GM19193 (cell line): ENCODE results near the gene IKZF3.
A peak's percentile ranks its signal among the peaks of the same experiment; 100 is the strongest.

Source experiments
- POLR2A ChIP-seq: IDR thresholded peaks from 4 replicates; pipeline ENCODE4 v1.6.1; 2011; ENCODE audit not compliant: insufficient read depth, insufficient read length; ENCODE audit errors: extremely low read depth

The IKZF3 gene

DNA sequence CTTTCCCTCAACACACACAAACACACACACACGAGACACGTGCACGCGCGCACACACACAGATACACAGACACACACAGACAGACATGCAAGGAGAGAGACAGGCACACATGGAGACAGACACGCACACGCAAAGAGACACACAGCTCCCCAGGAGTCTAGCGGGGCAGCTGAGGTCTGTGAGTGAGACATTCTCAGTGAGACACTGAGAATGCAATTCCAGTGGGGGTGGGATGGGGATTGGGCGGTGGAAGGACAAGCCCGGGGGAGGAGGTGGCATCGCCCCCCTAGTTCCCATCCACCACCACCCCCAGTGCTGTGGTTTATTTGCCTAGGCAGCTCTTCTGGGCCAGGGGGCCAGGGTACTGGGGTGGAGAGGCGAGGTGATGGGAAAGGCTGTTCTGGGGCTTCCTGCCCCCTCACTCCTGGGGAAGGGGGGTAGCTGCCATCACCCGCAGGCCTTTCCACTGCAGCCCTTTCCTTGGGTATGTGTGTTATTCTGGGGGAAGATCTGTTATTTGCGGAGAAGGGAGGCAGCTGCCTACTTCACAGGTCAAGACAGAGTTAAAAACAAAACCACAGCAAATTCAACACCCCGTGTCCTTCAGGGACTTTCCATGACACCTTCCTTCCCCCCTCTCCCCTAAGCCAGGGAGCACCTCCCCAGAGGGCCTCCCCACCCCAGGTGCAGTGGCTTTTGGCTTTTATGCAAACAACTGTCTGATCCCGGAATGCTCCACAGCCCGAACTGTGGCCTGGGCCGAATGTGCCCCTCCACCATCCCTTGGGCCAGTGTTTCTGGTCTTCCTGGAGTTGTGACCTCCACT is 108.3 kb downstream of the IKZF3 start:
- peak; percentile 61 for TF ChIP-seq POLR2A

DNA sequence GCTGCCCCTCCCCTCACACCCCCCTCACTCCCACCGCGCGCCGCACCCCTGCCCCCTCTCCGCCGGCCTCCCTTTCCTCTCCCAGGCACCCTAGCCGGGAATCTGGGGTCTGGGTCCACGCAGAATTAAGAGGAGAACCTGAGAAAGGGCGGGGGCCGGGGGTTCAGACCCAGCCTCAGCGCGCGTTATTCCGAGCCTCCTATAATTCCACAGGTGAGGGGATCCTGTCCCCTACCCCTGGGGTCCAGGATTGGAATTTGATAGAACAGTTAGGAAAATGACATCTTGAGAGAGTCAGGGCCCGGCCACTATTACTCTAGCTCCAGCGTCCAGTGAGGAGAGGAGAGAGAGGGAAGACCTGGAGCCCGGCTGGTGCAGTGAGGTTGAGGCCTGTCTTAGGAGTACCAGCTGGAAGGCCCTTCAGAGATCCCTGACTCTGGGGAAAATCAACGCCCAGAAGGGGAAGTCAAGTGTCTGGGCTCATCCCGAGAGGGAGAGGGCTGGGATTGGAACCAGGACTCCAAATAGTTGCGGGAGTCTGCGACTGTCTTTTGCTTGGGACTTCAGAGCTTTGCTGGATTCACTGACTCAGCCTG is 109.1 kb downstream of the IKZF3 start:
- TF ChIP-seq POLR2A = no peak

DNA sequence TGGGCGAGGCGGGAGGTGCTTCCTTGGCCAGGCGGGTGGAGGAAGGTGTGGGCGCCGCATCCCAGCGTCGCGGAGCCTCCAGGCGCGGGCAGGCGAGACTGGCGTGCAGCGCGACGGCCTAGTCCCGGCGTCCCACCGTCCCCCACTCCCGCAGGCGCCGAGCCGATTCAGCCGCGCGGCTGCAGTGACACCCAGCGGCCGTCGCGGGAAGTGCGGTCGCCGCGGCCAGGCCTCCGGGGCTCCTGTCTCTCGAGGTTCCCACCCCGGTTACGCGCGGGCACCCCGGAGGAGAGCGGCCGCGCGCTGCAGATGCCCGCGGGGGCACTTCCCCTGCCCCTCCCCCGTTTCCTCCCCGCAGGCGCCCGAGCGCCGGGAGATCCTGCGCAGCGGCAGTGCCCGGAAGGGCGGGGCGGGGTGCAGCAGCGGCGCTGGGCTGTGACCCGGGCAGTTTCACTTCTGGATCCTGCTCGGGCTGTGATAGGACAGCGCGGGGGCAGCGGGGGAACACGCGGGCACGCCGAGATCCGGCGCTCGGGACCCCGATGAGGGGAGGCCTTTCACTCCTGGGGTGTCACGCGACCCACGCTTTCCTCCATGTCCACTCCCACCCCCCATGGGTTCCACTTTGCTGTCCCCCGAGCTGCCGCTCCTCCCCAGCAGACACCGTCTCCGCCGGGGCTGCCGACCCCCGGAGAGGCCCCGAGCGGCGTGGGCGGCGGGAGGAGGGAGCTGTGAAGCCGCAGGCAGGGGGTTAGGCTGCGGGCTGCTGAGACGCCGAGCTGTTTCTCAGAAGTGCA is 109.8 kb downstream of the IKZF3 start:
- TF ChIP-seq POLR2A = peak; percentile 62

DNA sequence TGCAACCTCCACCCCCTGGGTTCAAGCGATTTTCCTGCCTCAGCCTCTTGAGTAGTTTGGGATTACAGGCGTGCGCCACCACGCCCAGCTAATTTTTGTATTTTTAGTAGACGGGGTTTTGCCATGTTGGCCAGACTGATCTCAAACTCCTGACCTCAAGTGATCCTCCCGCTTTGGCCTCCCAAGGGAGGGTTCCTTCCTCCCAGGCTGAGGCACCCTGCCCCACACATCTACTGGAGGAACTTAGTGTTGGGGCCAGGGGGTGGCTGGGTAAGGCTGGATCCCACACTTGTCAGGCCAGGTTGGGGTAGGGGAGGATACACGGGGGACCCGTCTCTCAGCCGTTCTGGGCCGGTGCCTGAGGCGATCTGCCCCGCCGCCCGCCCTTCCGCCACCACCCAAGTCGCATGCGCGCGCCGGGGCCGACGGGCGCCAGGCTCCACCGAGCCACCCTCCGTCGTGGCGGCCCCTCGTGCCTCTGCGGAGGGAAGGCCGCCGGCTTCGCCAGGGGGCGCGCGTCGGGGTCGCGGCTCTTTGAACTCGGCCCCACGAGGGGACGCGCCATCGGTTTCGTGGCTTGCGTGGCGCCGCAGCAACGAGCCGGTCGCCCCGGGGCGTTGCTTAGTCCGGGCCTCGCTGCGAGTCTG is 110.5 kb downstream of the IKZF3 start:
- TF ChIP-seq POLR2A = peak; percentile 42

DNA sequence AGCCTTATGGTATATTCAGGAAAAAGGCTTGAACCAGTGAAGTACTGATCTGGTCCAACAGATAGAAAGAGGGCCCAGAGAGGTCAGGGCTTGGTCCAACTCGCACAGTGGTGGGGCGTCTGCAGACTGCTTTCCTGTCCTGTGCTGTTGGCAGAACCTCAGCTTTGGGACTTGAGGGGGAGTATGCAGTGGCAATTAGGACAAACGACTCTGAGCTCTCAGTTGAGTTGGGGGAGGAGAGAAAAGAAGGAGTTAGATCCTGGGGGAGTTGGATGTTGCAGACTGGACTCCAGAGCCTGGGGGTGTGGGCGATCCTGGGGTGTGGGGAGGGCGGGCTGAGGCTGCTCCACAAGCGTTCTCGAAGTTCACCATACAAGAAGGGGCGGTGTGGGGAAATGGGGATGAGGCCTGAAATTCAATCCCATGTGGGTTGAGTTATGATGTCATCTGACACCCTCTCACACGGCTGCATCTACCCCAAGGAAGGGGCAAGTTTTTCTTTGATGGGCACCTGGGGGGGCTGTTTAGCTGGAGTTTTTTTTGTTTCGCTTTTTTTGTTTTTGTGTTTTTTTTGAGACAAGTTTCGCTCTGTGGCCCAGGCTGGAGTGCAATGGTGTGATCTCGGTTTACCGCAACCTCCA is 111.8 kb downstream of the IKZF3 start:
- TF ChIP-seq POLR2A = no peak

DNA sequence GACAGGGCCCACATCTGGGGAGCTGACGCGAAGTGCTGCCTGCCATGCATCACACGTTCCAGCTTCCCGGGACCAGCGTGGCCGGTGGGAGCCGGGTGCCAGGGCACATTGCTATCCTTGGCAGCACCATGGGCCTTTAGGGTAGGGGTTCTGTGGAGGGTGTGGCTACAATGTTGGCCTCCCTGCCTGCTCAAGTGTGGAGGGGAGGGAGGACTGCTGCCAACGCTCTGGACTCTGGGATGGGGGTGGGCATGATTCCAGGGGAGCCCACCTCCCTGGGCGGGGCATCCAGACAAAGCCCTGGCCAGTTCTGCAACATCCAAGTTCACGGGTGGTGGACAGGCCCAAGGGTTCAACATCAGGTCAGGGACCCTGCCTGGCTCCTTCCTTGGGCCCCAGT is 112.5 kb downstream of the IKZF3 start:
- TF ChIP-seq POLR2A = no peak

DNA sequence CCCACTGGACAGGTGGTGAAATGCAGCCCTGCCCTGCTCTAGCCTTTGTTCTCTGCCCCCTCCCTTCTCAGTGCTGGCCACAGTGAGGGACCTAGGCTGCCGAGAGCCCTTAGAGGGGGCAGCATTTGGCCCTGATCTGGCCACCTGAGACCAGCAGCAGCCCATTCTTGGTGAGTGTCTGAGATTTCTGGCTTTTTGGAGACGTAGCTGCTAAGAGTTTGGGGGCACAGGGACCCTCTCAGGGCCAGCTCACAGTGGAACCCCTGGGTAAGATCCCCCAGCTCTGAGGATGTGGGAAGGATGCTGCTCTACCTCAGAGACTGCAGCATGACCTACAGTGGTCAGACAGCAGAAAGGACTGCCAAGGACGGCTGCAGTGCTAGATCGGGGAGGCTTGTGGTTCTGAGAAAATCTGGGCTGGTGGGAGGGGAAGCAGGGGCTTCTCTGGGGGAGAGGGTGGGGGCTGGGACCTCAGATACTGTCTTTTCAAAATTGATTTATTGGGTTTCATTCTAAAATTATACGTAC is 113.0 kb downstream of the IKZF3 start:
- no peak for TF ChIP-seq POLR2A

DNA sequence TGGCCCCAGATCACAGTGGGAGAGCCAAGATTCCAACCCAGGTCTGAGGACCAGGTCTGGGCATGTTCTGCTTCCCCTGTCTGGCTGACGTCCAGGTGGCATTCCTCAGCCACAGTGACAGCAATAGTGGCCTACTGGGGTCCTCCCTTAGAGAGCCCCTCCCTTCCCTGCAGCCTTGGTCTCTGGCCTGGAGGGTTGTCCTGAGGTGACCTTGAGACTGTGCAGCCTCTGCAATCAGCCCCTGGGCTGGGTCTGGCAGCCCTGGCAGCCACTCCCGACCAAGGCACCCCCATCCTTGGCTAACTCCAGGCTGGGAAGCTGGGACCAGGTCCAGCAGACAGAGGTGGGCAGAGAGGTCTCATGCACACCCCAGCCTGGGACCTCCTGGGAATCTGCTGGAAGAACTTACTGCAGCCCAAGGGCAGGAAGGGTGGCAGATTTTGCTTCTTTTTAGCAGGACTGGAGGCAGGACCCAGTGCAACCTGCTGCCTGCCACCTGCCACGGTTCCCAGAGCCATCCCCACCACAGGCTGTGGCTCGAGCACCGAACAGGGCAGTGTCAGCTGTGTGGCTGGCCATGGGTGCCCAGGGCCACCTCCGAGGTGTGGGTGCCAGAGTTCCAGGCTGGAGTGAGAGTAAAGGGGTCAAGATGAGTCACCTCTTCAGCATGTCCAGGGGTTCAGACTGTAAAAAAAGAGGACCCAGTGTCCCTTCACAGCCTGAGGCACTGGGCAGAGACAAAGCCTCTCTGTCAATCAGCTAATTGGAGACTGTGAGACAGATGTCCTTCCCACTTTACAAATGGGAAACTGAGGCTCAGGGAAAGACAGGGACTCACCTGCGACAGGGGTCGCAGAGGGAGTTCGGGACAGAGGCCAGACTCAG is 113.7 kb downstream of the IKZF3 start:
- TF ChIP-seq POLR2A = no peak

DNA sequence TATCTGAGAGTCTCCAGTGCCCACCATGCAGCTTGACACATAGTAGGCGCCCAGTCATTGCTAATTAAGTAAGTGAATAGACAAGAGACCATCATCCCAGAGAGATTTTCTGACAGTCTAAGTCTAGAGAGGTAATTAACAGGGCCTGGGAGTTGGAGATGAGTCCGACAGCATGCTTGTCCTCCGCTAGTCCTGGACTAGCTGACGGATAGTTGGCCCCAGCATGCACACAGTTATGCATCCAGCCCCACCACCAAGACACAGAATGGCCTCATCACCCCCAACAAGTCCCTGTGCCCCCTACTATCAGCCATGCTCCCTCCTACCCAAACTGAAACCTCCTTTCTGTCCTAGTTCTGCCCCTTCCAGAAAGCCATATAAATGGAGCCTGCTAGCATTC is 116.4 kb downstream of the IKZF3 start:
- TF ChIP-seq POLR2A = no peak

DNA sequence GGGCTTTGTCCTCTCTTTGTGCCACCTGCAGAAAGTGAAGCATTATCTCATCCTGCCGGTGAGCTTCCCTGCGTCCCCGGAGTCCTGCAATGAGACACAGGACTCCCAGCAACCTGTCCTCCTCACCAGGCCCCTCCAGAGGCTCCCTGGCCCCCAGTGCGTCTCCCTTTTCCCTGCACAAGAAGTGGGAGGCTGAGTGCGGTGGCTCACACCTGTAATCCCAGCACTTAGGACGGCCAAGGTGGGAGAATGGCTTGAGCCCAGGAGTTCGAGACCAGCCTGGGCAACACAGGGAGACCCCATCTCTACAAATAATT is 118.0 kb downstream of the IKZF3 start:
- no peak for TF ChIP-seq POLR2A

DNA sequence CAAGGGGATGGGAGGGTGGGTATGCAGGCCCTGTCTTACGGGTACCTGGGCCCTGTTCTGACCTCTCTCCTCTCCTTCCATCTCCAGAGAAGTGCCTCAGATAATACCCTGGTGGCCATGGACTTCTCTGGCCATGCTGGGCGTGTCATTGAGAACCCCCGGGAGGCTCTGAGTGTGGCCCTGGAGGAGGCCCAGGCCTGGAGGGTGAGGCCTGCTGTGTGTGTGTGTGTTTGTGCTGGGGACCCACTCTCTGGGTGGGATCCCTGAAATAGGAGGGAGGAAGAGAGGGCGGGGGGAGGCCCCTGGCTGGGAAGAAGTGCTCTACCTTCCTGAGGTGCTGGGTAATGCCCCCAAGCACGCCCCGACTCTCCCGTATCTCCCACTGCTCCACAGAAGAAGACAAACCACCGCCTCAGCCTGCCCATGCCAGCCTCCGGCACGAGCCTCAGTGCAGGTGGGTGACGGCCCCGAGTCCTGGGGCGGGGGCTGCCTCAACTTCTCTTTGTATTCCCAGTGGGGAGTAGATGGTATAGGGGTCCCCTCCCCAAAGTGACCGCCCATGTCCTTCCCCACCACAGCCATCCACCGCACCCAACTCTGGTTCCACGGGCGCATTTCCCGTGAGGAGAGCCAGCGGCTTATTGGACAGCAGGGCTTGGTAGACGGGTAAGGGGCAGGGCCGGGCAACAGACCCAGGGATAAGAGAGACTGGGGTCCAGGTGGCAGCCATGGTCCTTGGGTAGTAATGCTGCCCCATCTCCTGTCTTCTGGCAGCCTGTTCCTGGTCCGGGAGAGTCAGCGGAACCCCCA is 118.6 kb downstream of the IKZF3 start:
- no peak for TF ChIP-seq POLR2A

DNA sequence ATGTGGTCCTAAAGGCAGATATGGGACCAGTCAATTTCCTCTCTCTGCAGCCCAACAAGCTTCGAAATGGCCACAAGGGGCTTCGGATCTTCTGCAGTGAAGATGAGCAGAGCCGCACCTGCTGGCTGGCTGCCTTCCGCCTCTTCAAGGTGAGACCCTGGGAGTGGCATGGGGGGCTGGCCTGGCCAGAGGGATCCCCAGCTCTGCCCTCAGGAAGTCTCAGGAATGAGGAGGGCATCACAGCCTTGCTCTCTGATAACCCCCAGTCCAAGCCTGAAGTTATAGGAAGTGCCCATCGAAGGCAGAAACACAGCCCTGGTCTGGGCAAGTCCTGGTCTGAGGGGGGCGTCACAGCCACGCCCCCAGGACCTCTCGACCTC is 119.3 kb downstream of the IKZF3 start:
- no peak for TF ChIP-seq POLR2A

DNA sequence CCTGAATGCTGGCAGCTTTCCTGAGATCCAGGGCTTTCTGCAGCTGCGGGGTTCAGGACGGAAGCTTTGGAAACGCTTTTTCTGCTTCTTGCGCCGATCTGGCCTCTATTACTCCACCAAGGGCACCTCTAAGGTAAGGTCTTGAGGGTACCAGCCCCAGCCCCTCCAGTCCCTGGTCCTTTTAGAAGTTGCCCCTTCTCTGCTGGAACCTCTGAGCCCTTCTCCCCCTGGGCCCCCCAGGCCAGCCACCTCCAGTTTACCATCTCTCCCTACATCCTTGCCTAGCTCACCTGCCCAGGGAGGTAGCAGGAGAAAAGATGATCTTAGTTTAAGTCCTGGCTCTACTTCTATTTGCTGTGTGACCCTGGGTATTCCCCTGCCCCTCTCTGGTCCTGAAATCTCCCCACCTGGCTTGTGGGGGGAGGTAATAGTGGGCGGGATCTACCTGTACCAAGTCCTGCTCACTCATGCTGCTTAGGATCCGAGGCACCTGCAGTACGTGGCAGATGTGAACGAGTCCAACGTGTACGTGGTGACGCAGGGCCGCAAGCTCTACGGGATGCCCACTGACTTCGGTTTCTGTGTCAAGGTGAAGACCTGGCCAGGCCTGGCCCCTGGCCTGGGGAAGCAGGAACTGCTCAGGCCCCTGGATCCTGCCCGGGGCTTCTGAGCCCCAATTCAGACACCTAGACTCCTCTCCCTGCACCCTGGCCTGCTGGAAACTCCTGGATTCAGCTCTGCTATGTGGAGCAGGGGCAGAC is 119.9 kb downstream of the IKZF3 start:
- TF ChIP-seq POLR2A = no peak
